HPDE6-E6E7 (cell line): Measurements from ENCODE around the gene PDE4D.

Experiments
- DNase-seq: peaks from one replicate; pipeline ENCODE4 v3.0.0; 2011; ENCODE audit warnings: missing footprints; ENCODE audit errors: extremely low spot score

PDE4D gene

GRCh38 chr5:59838989-59839388 lies 54.5 kb downstream of the PDE4D start:
- no peak for DNase-seq

GRCh38 chr5:59838067-59838466 lies 55.5 kb downstream of the PDE4D start:
- DNase-seq, result no peak

GRCh38 chr5:59837071-59837470 lies 56.5 kb downstream of the PDE4D start:
- DNase-seq, result no peak

- DNase-seq, result no peak
These were observed 57.7 kb downstream of the PDE4D start for GRCh38 chr5:59835800-59836199.

- no peak for DNase-seq
These were observed 60.1 kb downstream of the PDE4D start for GRCh38 chr5:59833448-59833847.

- no peak for DNase-seq
These were observed 60.8 kb downstream of the PDE4D start for GRCh38 chr5:59832577-59833301.

GRCh38 chr5:59831326-59832010 lies 62.1 kb downstream of the PDE4D start:
- DNase-seq, result no peak

- no peak for DNase-seq
These were observed 62.9 kb downstream of the PDE4D start for GRCh38 chr5:59830536-59831200.

GRCh38 chr5:59829922-59830321 lies 63.6 kb downstream of the PDE4D start:
- DNase-seq, result no peak

GRCh38 chr5:59829386-59829785 lies 64.1 kb downstream of the PDE4D start:
- no peak for DNase-seq

- no peak for DNase-seq
These were observed 64.9 kb downstream of the PDE4D start for GRCh38 chr5:59828623-59829022.

GRCh38 chr5:59826996-59827395 lies 66.5 kb downstream of the PDE4D start:
- no peak for DNase-seq

GRCh38 chr5:59823420-59823819 lies 70.1 kb downstream of the PDE4D start:
- no peak for DNase-seq

- no peak for DNase-seq
These were observed 73.7 kb downstream of the PDE4D start for GRCh38 chr5:59819806-59820205.

GRCh38 chr5:59817536-59817935 lies 76.0 kb downstream of the PDE4D start:
- no peak for DNase-seq

- DNase-seq, result no peak
These were observed 76.7 kb downstream of the PDE4D start for GRCh38 chr5:59816654-59817300.

- DNase-seq, result no peak
These were observed 79.0 kb downstream of the PDE4D start for GRCh38 chr5:59814537-59814872.

GRCh38 chr5:59813761-59814536 lies 79.6 kb downstream of the PDE4D start:
- DNase-seq, result peak; percentile 20

- peak; percentile 51 for DNase-seq
These were observed 83.5 kb downstream of the PDE4D start for GRCh38 chr5:59810041-59810440.

- DNase-seq, result no peak
These were observed 85.7 kb downstream of the PDE4D start for GRCh38 chr5:59807806-59808205.

GRCh38 chr5:59800347-59800893 lies 93.1 kb downstream of the PDE4D start:
- no peak for DNase-seq
